CD14-positive monocyte (primary cell): Measurements from ENCODE around the gene EMILIN1. TPM values are rescaled to one million over a fixed set of nuclear protein-coding genes. Genes with fewer than 3 reads are reported as not detected.
A peak's percentile ranks its signal among the peaks of the same experiment; 100 is the strongest.

Experiments
- DNase-seq, 3 donors: peaks; one replicate each; pipeline ENCODE4 v3.0.0-alpha.2; 2011 to 2022
- H2AFZ ChIP-seq: 2 replicates; pipeline ENCODE4 v1.6.0; 2012; ENCODE audit warnings: mild to moderate bottlenecking, low read depth, low read length, inconsistent platforms; ENCODE audit not compliant: insufficient read depth, poor library complexity, severe bottlenecking
- H3K27ac ChIP-seq, 2 donors: 1 replicate in 1 of 2; 2 replicates in 1 of 2; pipeline ENCODE4 v1.5.1; 2012 to 2013; ENCODE audit warnings: low read length in 2 of 2, control low read depth in 1 of 2, inconsistent platforms in 1 of 2, low read depth in 1 of 2, mild to moderate bottlenecking in 1 of 2
- H3K27me3 ChIP-seq, 2 donors: one replicate each; pipeline versions ENCODE4 v1.6.0 to v1.6.1; 2011 to 2013; ENCODE audit warnings: low read length in 2 of 2; ENCODE audit not compliant: control insufficient read depth in 2 of 2, insufficient read depth in 2 of 2
- H3K36me3 ChIP-seq, 2 donors: replicated peaks in 1 of 2; 1 replicate in 1 of 2; 2 replicates in 1 of 2; pipeline versions ENCODE4 v1.5.1 to v1.6.1; 2012 to 2013; ENCODE audit warnings: low read length in 2 of 2, control low read depth in 1 of 2, inconsistent platforms in 1 of 2, mild to moderate bottlenecking in 1 of 2; ENCODE audit not compliant: insufficient read depth in 2 of 2, control insufficient read depth in 1 of 2
- H3K4me1 ChIP-seq, 2 donors: 1 replicate in 1 of 2; 2 replicates in 1 of 2; pipeline versions ENCODE4 v1.5.1 to v1.6.1; 2012 to 2013; ENCODE audit warnings: low read length in 2 of 2, control low read depth in 1 of 2, inconsistent platforms in 1 of 2, mild to moderate bottlenecking in 1 of 2, moderate library complexity in 1 of 2; ENCODE audit not compliant: insufficient read depth in 2 of 2, control insufficient read depth in 1 of 2
- H3K4me2 ChIP-seq: replicated peaks from 2 replicates; pipeline ENCODE3; 2012; ENCODE audit warnings: low read length, moderate library complexity, mild to moderate bottlenecking; ENCODE audit not compliant: poor library complexity, severe bottlenecking; ENCODE audit errors: extremely low read depth
- H3K4me3 ChIP-seq, 3 experiments: fragments of 200-600 bp in 1 of 3; sonication (generic) in 1 of 3; replicated peaks in 1 of 3; 1 replicate in 2 of 3; 2 replicates in 1 of 3; pipeline ENCODE4 v1.5.1; 2011 to 2013; ENCODE audit warnings: low read length in 3 of 3, mild to moderate bottlenecking in 3 of 3, control low read depth in 2 of 3, low read depth in 2 of 3, inconsistent platforms in 1 of 3, moderate library complexity in 1 of 3
- H3K79me2 ChIP-seq: 2 replicates; pipeline ENCODE4 v1.6.0; 2012; ENCODE audit warnings: mild to moderate bottlenecking, control low read depth, inconsistent platforms, low read length, moderate library complexity; ENCODE audit not compliant: insufficient read depth
- H3K9ac ChIP-seq: 2 replicates; pipeline ENCODE4 v1.6.0; 2017; ENCODE audit warnings: low read length, mild to moderate bottlenecking; ENCODE audit not compliant: insufficient read depth, poor library complexity, severe bottlenecking
- H3K9me3 ChIP-seq, 2 donors: replicated peaks in 1 of 2; 1 replicate in 1 of 2; 2 replicates in 1 of 2; pipeline versions ENCODE4 v1.5.1 to v1.6.1; 2012 to 2013; ENCODE audit warnings: low read length in 2 of 2, control low read depth in 1 of 2; ENCODE audit not compliant: control insufficient read depth in 1 of 2, insufficient read depth in 1 of 2
- H4K20me1 ChIP-seq: 2 replicates; pipeline ENCODE4 v1.6.0; 2012; ENCODE audit warnings: mild to moderate bottlenecking, low read length, control low read depth, moderate library complexity; ENCODE audit not compliant: insufficient read depth
- H3K27ac Mint-ChIP-seq, 7 donors: one replicate each; pipeline ENCODE4 v1.8.0; 2020; ENCODE audit warnings: mild to moderate bottlenecking in 7 of 7, mixed read lengths in 7 of 7, moderate library complexity in 6 of 7, inconsistent platforms in 2 of 7
- H3K27me3 Mint-ChIP-seq, 3 donors: one replicate each; pipeline ENCODE4 v1.8.0; 2021 to 2022; ENCODE audit warnings: low read depth in 3 of 3, mild to moderate bottlenecking in 3 of 3, mixed read lengths in 3 of 3, moderate library complexity in 3 of 3, inconsistent platforms in 1 of 3
- H3K36me3 Mint-ChIP-seq, 2 donors: one replicate each; pipeline ENCODE4 v1.8.0; 2020; ENCODE audit warnings: mixed read lengths in 2 of 2, inconsistent platforms in 1 of 2, mild to moderate bottlenecking in 1 of 2
- H3K4me1 Mint-ChIP-seq: one replicate; pipeline ENCODE4 v1.8.0; 2020; ENCODE audit warnings: mild to moderate bottlenecking, mixed read lengths
- H3K4me3 Mint-ChIP-seq, 2 donors: one replicate each; pipeline ENCODE4 v1.8.0; 2020; ENCODE audit warnings: mild to moderate bottlenecking in 2 of 2, mixed read lengths in 2 of 2, moderate library complexity in 1 of 2
- H3K9me3 Mint-ChIP-seq, 7 donors: one replicate each; pipeline ENCODE4 v1.8.0; 2020 to 2022; ENCODE audit warnings: mixed read lengths in 7 of 7, mild to moderate bottlenecking in 6 of 7, moderate library complexity in 6 of 7, inconsistent platforms in 2 of 7
- CTCF ChIP-seq: fragments of 200-600 bp; IDR thresholded peaks from one replicate; pipeline ENCODE4 v1.8.0; 2022; ENCODE audit warnings: antibody characterized with exemption, mild to moderate bottlenecking
- WGBS: methylation state at CpG from one replicate; pipeline ENCODE4 v1.1.5; 2013; ENCODE audit warnings: missing lambda C conversion rate; ENCODE audit not compliant: insufficient coverage; 5-methylcytosine and 5-hydroxymethylcytosine counted together
- intact Hi-C, 2 donors: fragments of 100-400 bp; cut with micrococcal nuclease; formaldehyde crosslinking; loops; one replicate each; pipeline versions ENCODE4 v1.15.0 to v1.15.1; 2023
- polyA plus RNA-seq, 3 donors: library from polyadenylated mRNA; depleted of rRNA in 1 of 3; unstranded in 2 of 3; stranded (reverse) in 1 of 3; fragments of 300-500 nt in 2 of 3; fragments of >200 nt in 1 of 3; fragmentation: Illumina TruSeq in 2 of 3; gene quantifications; 1 replicate in 2 of 3; 2 replicates in 1 of 3; pipeline ENCODE4 v1.2.3, GENCODE V29; 2012 to 2021

Gene EMILIN1
- polyA plus RNA-seq, 3 donors = 0.43 to 1.0 (median 0.44) TPM

DNA sequence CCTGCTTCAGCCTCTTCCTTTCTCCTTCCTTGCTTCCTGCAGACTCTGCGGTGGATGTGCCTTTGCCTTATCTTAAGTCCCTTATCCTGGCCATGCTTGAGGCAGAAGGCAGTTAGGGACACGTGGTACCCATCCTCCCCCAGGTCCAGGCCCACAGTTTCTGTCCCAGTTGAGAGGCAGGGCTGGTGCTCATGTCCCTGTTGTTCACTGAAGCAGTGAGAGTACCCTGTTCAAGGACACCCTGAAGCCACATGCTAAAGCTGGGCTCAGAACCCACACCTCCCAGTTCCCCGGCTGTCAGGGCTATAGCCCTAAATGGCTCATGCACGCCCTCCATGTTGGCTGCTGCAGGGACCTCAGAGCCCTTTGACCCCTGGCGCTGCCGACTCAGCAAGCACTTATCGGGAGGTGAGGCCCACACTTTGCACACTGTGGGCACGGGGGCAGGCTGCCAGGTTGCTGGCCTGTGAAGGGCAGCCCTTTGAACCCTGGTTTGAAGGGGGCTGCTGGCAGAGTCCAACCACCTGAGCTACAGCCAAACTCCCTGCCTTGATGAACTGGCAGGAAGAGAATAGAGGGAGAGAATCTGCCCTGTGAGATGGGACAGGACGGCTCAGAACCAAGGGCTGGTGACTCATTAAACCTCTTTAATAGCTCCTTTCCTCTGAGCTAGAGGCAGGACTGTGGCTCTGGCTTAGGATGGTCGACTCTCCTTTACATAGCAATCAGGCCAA, 14.4 kb downstream of the EMILIN1 start:
- no peak overlapping the region for H3K27ac Mint-ChIP-seq
- Histone ChIP-seq H3K27ac (no peak overlapping the region), H3K4me3 (no peak overlapping the region), H4K20me1 (no peaks in the 10 kb centered on the region), H3K9me3 (no peaks in the 10 kb centered on the region), H3K36me3 (no peaks in the 10 kb centered on the region), H3K4me1 (peaks cover 23 to 24% of the 10 kb centered on the region in 2 donors), H3K4me2 (no peak overlapping the region), H3K79me2 (no peaks in the 10 kb centered on the region), H2AFZ (no peak overlapping the region), H3K27me3 (no peaks in the 10 kb centered on the region), H3K9ac (no peak overlapping the region)
- no peaks in the 10 kb centered on the region for H3K9me3 Mint-ChIP-seq
- intact Hi-C loops = no loop called here
- TF ChIP-seq CTCF = no peak
- 89% methylated on average over 7 of the region's 10 CpGs for WGBS
- H3K4me1 Mint-ChIP-seq = peaks cover 21% of the 10 kb centered on the region
- peaks cover 0 to 3% of the 10 kb centered on the region in 2 donors for H3K36me3 Mint-ChIP-seq
- H3K27me3 Mint-ChIP-seq = peaks cover 0 to 6% (median 4%) of the 10 kb centered on the region in 3 donors
- no peak overlapping the region for H3K4me3 Mint-ChIP-seq
- DNase-seq = no peak

GRCh38 chr2:27093430-27094352, 15.3 kb downstream of the EMILIN1 start:
- peak overlapping the region in 1 of 7 donors; percentile 48 for H3K27ac Mint-ChIP-seq
- no peaks in the 10 kb centered on the region for H3K9me3 Mint-ChIP-seq
- Histone ChIP-seq H3K27ac (no peak overlapping the region), H2AFZ (no peak overlapping the region), H3K4me2 (no peak overlapping the region), H3K4me3 (no peak overlapping the region), H3K9me3 (no peaks in the 10 kb centered on the region), H3K9ac (no peak overlapping the region), H3K4me1 (peaks cover 23 to 24% of the 10 kb centered on the region in 2 donors), H3K27me3 (no peaks in the 10 kb centered on the region), H3K79me2 (no peaks in the 10 kb centered on the region), H4K20me1 (no peaks in the 10 kb centered on the region), H3K36me3 (no peaks in the 10 kb centered on the region)
- DNase-seq = no peak
- peaks cover 0 to 3% of the 10 kb centered on the region in 2 donors for H3K36me3 Mint-ChIP-seq
- 97% methylated on average over 4 of the region's 6 CpGs for WGBS
- peaks cover 21% of the 10 kb centered on the region for H3K4me1 Mint-ChIP-seq
- no peak overlapping the region for H3K4me3 Mint-ChIP-seq
- no peak for TF ChIP-seq CTCF
- peaks cover 0 to 3% (median 2%) of the 10 kb centered on the region in 3 donors for H3K27me3 Mint-ChIP-seq
- intact Hi-C loops = no loop called here
